HG03025 (cell line): Measurements from ENCODE around the gene ZNF618.

ENCODE experiments used
- ATAC-seq: cut with Tn5 transposase; IDR thresholded peaks from one replicate; pipeline ENCODE4 v1.9.1; 2021; ENCODE audit warnings: mild to moderate bottlenecking, moderate library complexity; ENCODE audit not compliant: unreplicated experiment, low FRiP score

Gene ZNF618

DNA sequence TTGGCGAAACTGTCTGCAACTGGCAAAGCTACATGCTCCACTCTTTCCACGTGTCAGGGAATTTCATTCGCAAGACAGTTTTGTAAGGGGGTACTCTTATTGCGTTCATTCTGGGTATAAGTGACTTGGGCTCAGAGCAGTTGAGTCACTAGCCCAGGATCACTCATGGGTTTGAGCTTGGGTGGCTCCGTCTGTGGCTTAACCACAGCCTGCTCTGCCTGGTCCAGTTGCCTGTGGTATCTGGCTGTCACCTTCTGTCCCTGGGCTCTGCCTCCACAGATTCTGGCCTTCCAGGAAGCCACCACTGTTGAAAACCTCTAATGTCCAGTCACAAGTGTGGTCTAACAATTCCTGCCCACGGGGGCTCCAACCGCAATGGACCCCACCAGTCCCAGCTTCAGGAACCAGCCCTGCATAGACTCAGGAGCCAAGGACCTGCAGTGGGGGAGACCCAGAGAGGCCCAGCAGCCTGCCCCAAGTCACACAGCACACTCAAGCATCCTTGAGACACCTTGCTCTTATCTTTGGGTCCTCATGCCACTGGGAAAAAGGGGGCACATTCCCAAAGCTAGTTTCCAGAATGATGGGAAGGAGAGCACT is 212.6 kb downstream of the ZNF618 start:
- no peak for ATAC-seq

DNA sequence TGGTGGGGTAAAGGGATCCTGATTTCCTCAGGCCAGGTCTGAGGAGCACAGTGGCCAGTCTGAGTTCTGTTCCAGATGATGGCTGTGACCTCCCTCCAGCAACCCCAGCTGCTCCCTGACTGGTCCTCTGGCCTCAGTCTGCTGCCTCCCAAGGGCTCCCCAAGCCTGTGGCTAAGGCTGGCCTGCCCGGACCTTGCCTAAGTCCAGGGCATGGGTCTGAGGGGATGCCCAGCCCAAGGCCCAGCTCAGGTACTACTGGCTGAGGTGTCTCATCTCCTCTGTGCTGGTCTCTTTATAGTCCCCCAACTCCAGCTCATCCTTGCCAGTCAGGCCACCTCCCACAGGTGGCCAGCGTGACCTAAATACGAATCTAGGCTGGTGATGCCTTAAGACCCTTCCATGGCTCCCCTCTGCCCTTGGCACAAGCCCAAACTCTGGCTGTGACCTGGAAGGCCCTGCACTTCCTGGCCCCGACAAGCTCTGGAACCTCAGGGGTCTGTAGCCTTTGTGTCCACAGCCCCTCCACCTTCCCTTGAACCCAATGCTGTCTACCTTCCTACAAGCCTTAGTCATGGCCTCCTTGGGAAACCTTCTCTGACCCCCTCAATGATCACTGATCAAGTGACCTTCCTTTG is 213.2 kb downstream of the ZNF618 start:
- ATAC-seq: no peak

DNA sequence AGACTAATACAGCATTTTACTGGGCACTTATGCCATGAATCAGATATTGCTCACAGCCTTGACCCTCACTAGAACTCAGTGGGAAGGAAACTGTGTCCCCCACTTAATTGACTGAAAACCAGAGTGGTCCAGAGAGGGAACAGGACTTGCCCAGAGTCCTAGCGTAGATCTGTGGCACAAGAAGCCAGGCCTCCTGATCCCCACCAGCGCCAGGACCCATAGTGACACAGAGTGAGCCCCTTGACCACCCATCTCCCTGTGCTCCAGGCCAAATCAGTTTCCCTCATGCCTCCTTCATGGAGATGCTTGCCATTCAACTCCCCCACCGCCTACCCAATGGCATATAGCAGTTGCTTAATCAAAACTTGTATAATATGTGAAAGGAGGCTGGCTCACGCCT is 214.7 kb downstream of the ZNF618 start:
- ATAC-seq: no peak

DNA sequence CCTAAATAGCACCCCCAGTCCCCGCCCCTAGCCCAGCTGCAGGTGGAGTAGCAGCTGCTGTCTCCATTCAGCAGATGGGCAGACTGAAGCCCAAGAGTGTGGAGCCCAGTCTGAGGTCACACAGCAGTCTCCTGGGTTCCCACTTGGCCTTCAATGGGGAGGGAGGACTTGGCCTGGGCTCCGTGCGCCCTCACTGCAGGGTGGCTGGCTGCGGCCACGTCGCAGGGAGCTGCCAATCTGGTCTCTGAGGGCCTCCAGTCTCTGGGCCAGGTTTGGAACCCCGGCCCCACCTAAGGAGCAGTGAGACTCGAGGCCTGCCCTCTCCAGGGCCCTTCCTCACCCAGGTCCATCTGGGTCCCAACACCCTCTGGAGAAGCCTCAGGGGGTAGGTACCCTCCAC is 215.6 kb downstream of the ZNF618 start:
- ATAC-seq: no peak

DNA sequence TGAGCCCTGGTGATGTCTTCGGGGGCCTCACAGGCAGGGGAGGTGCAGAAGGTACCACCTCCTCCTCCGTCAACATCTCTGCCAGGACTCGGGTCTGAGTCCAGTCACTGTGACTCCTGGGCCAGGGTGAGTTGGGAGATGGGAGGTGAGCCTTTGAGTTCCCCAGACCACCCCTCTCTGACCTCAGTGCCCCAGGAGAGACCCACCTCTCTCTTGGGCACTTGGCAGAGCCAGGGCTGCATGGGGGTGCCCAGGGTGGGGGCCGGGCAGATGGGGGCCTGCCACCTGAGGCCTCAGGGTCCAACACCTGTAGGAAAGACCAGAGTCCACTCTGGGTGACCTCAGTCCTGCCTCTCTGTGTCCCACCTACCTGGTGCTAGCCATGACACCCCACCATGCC is 216.2 kb downstream of the ZNF618 start:
- no peak for ATAC-seq

DNA sequence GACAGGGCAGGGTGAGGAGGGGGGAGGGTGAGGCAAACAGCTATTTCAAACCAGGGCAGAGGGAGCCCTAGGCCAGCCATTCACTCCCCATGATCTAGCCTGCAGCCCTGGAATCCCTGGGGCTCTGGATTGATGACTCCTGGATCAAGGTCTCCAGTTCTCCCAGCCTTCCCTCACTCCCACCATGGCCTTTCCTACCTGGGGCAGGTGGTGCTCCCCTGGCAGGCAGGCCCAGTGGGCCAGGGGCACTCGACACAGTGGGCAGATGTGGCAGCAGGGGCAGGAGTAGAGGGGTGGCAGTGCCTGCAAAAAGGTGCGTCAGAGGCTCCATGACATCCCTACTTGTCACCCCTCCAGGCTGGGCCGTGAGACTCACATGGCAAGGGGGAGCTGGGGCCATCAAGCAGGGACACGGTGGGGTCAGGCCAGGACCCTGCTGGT is 216.9 kb downstream of the ZNF618 start:
- ATAC-seq: no peak

DNA sequence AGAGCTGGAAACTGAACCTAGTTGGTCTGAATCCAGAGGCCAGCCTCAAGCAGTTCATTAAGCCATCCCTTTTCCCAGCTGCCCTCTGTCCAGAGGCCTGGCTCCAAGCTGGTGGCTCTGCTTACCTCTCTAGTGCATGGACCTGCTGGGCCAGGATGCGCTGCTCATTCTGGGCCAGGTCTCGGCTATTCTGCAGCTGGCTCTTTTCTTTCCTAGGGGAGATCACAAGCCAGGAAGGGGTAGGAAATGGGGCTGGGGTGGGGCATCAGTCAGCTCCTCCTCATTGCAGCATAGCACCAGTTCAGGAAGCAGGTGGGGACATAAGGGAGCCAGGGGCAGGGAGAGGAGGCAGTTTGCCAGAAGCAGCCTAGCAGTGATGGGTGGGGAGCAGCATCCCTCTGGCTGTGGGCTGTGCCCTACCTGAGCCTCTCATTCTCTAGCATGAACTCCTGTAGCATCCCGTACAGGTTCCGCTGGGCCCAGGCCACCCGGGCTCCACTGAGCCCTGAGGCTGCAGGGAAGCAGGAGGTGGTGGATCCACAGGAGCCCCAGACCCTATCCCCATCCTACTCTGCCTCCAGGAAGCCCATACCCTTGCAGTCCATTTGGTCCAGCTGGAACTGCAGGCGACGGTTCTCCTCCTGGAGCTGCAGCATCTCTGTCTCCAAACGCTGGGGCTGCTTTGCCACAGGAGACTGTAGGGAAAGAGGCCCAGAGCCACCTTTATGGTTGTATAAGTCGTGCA is 217.8 kb downstream of the ZNF618 start:
- ATAC-seq: no peak

DNA sequence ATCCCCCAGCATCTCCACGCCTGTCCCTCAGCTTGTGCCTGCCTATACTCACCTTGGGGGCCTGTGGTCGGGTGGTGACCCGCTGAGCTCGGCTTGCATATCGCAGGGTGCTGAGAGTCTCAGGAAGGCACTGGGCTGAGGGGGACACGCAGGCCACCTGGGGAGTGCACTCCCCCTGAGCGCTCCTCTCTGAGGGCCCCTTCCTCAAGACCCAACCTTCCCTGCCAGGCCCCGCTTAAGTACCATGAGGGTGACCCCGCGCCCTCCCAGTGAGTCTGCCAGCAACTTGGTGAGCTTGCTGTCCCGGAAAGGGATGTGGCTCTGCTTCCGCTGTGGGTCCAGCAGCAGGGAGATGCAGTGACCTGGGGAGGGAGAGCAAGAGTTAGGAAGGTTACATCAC is 218.9 kb downstream of the ZNF618 start:
- ATAC-seq: no peak

DNA sequence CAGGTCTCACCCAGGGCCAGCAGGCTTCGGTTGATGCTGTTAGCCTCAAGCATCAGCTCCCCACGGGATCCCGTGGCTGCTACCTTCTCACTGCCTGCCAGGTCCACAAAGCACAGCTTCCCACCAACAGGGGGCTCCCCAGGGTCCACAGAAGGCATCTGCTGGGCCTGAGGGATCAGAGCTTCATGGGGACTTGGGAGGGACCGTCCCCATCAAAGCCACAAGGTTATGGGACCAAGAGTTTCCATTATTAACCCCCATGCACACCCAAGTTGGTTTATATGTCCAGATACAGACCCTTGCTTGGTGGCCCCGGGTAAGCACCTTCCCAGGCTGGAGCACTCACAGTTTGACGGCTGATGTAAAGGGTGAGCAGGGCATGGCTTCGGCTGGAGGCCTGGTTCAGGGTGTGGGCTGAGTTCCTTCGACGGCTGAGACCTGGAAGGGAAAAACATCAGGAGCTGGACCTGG is 220.0 kb downstream of the ZNF618 start:
- no peak for ATAC-seq

DNA sequence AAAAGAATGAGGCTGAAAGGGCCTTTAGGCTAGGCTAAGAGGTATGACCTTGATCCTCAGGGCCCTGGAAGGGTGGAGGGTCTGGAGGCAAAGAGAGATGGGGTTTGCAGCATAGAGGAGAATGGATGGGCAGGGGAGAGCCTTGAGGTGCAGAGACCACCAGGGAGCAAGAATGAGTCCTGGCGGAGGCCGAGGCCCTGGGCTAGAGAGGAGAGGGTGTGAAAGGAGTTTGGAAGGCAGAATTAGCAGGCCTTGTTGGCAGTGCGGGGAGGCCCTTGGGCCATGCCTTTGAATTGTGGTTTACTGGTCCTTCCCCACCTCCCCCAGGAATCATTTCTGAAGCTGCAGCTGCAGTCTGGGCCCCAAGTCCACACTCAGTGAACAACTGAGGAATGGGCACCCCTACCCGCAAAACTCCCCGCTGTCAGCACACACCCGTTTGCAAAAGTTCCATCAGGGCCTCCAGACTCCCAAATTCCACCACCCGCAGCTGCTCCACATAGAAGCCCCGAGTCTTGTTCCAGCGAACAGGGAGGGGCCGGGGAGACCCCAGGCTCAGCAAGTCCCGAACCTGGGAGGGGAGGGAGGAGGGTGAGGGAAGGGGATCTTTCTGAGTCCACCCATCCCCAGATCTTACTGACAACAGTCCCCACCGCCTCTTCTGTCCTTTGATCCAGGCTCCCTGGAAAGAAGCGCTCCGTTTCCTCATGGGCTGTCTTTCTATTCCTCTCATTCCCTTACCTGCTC is 220.9 kb downstream of the ZNF618 start:
- no peak for ATAC-seq

DNA sequence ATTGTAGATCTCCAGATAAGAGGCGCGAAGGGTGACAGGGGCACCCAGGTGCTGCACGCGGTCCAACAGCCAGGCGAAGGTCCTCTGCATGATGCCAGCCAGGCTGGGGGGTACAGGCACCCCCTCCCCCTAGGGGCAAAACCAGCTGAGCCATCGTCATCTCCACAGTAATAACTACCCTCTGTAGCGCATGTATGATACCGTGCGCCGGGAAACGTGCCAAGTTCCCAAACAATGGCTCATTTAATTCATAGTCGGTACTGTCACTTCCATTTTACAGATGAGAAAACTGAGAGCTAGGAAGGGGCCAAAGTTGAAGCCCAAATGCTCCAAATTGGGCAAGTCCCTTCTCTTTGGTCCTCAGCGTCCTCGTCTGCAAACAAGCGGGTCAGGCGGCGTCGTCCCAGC is 221.5 kb downstream of the ZNF618 start:
- no peak for ATAC-seq

DNA sequence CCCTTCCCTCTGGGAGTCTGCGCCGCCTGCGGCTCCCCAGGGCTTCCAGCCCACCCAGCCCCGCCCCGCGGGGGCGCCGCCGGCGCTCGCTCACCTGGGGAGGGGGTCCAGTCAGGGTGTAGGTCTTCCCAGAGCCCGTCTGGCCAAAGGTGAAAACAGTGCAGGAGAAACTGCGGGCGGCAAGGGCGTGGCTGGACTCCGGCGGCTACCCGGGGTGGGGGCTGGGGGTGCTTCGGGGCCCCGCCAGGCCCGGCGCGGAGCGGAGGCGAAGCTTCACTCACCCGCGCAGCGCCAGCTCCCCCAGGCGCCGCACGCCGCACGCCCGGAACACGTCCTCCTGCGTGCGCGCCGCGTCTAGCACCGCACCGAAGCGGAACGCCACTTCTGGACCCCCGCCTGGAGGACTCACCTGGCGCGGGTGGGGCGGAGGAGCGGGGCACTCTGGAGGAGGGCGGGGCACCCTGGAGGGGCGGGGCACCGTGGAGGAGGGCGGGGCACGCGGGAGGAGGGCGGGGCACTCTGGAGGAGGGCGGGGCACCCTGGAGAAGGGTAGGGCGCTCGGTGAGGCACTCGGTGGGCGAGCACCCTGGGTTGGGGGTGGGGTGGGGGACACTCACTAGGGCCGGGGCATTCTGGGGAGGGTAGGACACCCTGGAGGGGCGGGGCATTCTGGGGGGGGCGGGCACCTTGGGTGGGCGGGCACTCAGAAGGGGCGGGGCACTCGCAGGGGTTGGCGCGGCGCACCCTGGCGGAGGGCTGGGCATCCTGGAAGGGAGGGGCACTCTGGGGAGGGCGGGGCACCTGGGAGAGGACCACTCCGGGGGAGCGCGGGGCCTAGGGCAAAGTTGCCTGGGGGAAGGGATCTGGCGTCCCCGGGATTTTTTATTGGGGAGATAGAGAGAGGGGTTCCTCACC is 222.2 kb downstream of the ZNF618 start:
- no peak for ATAC-seq

DNA sequence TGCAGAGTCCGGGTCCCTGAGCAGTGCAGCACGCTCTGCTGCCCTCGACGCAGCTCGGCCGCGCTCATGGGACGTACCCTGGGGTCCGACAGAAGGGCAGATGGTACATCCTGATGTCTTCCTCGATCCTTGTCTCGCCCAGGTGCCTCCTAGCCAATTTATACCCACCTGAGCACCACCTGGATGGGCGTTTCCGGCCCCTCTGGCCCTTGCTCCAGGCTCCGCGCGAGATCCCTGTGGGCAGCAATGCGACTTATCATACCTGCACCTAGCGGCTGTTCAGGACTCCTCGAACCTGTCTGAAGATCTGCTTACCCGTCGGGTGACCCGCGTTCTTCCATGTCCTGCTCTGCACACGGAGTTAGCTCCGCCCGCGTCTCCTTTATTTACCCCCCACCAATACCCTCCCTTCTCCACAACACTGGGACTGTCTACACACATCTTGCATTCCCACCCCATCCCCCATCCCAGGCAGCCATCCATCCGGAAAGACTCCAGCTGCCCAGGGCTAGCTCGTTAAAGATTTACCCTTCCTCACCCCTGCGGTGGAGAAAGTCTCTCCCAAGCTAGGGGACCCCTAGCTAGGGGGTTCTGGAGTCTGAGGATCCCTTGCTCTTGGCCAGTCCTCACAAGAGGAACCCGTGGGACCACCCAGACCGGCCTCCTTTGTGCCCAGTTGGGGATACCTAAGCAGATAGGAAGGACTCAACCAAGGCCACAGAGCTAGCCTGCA is 223.0 kb downstream of the ZNF618 start, which contains the start of gene KIF12:
Gene KIF12, minus strand, starts transcription at position 357 of the 733 bp plus-strand sequence. Its CDS starts 16 bp downstream, at position 341.
- no peak for ATAC-seq

DNA sequence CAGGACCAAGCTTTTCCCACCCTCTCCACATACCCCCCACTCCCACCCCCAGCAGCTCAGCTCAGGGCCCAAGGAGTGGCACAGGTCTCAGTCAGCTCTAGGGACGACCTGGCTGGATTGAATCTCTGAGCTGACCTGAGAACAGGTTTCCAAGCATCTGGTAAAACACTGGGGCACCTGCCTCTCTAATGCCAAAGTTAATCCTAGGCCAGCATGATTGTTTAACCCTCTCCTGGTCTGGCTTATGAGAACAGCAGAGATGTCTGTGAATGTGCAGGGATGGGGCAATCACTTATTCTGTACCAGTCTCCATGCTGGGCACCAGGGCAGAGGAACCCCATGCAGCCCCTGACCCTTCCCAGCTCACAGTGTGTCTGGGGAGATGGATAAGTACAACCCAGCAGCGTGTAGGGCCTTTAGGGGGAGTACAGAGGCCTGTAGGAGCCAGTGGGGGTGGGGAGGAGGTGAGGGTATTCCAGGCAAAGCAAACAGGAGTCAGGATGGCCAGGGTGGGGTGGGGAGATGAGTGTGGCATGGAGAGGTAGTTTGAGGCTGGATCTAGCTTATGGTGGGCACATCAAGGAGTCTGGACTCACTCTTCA is 223.7 kb downstream of the ZNF618 start:
- ATAC-seq: no peak

DNA sequence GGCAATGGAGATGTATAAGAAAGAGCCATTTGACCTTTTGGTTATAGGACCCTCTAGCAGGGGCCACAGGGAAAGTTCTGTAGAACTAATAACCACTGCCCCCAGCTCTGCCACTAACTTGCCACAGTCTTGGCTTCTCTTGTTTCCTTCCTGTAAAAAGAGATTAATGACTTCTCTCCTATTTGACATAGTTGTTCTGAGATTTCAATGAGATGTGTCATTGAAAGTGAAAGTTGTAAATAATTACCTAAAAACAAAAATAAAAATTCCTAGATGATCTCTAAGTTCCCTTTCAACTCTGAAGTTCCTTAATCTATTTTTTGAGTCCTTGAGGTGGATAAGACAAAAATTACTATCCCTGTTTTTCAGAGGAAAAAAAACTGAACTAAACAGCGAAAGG is 224.4 kb downstream of the ZNF618 start:
- ATAC-seq: no peak

DNA sequence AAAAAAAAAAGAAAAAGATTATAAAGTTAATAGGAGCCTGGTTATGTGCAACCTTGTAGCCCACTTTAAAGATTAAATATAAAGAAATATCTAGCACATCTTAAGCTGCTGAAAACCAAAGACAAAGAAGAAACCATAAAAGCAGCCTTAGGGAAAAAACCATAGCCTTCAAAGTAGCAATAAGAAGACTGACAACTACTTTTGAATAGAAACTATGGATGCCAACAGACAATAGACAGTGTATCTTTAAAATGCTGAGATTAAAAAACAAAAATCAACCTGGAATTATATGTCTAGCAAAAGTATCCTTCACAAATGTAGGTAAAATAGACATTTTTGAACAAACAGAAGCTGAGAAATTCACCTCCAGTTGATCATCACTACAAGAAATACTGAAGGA is 226.4 kb downstream of the ZNF618 start:
- no peak for ATAC-seq

DNA sequence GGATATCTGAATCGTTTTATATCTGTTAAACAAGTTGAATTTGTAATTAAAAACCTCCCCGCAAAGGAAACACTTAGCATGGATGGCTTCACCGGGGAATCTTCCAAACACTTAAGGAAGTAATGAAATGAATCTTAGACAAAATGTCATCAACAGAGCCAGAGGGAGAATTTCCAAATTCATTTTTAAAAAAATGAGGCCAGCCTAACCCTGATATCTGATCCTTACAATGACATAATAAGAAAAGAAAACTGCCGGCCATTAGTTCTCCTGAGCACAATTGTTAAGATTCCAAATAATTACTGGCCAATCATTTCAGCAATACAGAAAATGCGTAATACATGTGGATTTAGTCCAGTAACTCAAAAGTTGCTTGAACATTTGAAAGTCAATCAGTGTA is 229.1 kb downstream of the ZNF618 start:
- ATAC-seq: no peak
